Chondrocyte (in vitro differentiated cells): ENCODE measurements around the gene ADCY1. TPM values are rescaled to one million over a fixed set of nuclear protein-coding genes. Genes with fewer than 3 reads are reported as not detected.

Experiments used
- DNase-seq: peaks from one replicate; pipeline ENCODE4 v3.0.0; 2021; ENCODE audit warnings: mixed read lengths, low spot score
- H3K27ac Mint-ChIP-seq: one replicate; pipeline ENCODE4 v1.8.0; 2021; ENCODE audit warnings: mild to moderate bottlenecking, moderate library complexity, mixed read lengths; ENCODE audit not compliant: unreplicated experiment
- H3K27me3 Mint-ChIP-seq: 2 replicates; pipeline ENCODE4 v1.8.0; 2021; ENCODE audit warnings: low read depth, mixed read lengths
- H3K36me3 Mint-ChIP-seq: 2 replicates; pipeline ENCODE4 v1.8.0; 2021; ENCODE audit warnings: low read depth, mixed read lengths
- H3K4me1 Mint-ChIP-seq: 2 replicates; pipeline ENCODE4 v1.8.0; 2021; ENCODE audit warnings: low read depth, mild to moderate bottlenecking, mixed read lengths
- H3K4me3 Mint-ChIP-seq: one replicate; pipeline ENCODE4 v1.8.0; 2021; ENCODE audit warnings: mild to moderate bottlenecking, moderate library complexity, mixed read lengths; ENCODE audit not compliant: unreplicated experiment
- H3K9me3 Mint-ChIP-seq: 2 replicates; pipeline ENCODE4 v1.8.0; 2021; ENCODE audit warnings: low read depth, mixed read lengths
- CTCF ChIP-seq: fragments of 200-600 bp; sonication (generic); IDR thresholded peaks from 2 replicates; pipeline ENCODE4 v1.5.0; 2021; ENCODE audit warnings: antibody characterized with exemption, mild to moderate bottlenecking, moderate library complexity
- total RNA-seq: library from RNA; stranded (reverse); gene quantifications from 3 replicates; pipeline ENCODE4 v1.2.1, GENCODE V29; 2021

The ADCY1 gene
- total RNA-seq, 1 donor from 2014 or later: 0.50 TPM

- peaks cover 12% of the 10 kb centered on the region for H3K9me3 Mint-ChIP-seq
- DNase-seq: no peak
- H3K4me1 Mint-ChIP-seq: no peaks in the 10 kb centered on the region
- TF ChIP-seq CTCF: no peak
- peaks cover 2% of the 10 kb centered on the region for H3K27me3 Mint-ChIP-seq
- no peaks in the 10 kb centered on the region for H3K36me3 Mint-ChIP-seq
- H3K27ac Mint-ChIP-seq: no peak overlapping the region
- H3K4me3 Mint-ChIP-seq: no peak overlapping the region
Observed at GRCh38 chr7:45606931-45607330, 32.8 kb downstream of the ADCY1 start.

GRCh38 chr7:45609180-45609579 is 35.0 kb downstream of the ADCY1 start:
- Mint-ChIP-seq H3K4me3 (no peak overlapping the region), H3K36me3 (peaks cover 3% of the 10 kb centered on the region), H3K27me3 (peaks cover 4% of the 10 kb centered on the region), H3K4me1 (no peaks in the 10 kb centered on the region), H3K9me3 (peaks cover 25% of the 10 kb centered on the region), H3K27ac (no peak overlapping the region)
- no peak for TF ChIP-seq CTCF
- DNase-seq: no peak

DNA sequence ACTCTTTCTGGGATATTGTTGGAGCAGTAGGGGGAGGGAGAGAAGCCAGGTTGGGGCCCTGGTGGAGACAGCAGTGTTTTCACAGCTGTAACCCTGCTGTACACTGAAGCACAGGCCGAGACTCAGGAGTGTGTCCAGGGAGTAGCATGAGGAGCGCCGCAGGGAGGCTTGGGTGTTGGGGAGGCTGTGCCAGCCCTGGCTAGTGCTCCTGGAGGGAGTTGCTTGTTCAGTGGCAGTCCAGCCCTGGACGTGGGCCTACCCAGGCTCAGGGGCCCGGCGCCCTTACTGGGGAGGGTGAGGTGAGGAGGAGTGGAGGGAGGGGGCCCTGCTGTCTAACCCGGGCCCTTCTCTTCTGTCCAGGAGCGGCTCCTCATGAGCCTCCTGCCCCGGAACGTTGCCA is 35.9 kb downstream of the ADCY1 start:
- H3K27ac Mint-ChIP-seq: no peak overlapping the region
- DNase-seq: no peak
- no peak overlapping the region for H3K4me3 Mint-ChIP-seq
- peaks cover 4% of the 10 kb centered on the region for H3K27me3 Mint-ChIP-seq
- peaks cover 3% of the 10 kb centered on the region for H3K36me3 Mint-ChIP-seq
- H3K4me1 Mint-ChIP-seq: no peaks in the 10 kb centered on the region
- H3K9me3 Mint-ChIP-seq: peaks cover 26% of the 10 kb centered on the region
- no peak for TF ChIP-seq CTCF

- no peak for DNase-seq
- Mint-ChIP-seq H3K27ac (no peak overlapping the region), H3K4me1 (no peaks in the 10 kb centered on the region), H3K9me3 (peaks cover 26% of the 10 kb centered on the region), H3K4me3 (no peak overlapping the region), H3K27me3 (peaks cover 2% of the 10 kb centered on the region), H3K36me3 (peaks cover 3% of the 10 kb centered on the region)
- TF ChIP-seq CTCF: no peak
Observed at GRCh38 chr7:45610660-45611299, 36.6 kb downstream of the ADCY1 start.

DNA sequence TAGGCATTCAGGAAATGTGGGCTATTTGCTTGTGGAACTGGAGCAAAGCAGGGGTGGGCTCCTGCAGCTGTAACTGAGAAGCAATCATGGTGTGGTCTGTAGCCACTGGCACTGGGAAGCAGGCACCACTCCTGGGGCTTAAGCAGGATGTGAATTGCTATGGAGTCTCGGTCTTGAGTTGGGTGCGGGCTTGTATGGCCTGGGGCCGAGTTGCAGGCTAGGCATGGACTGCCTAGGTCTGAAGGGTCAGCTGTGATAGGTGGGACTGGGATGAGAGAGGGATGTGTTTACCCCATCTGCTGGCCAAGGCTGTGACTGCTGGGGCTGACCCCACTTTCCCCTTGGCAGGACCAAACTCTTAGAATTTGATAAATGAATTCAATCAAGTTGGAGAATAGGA is 43.0 kb downstream of the ADCY1 start:
- Mint-ChIP-seq H3K9me3 (peaks cover 69% of the 10 kb centered on the region), H3K27me3 (peaks cover 2% of the 10 kb centered on the region), H3K27ac (no peak overlapping the region), H3K4me1 (no peaks in the 10 kb centered on the region), H3K4me3 (no peak overlapping the region), H3K36me3 (peaks cover 7% of the 10 kb centered on the region)
- DNase-seq: no peak
- TF ChIP-seq CTCF: no peak
